Suppressor macrophage treated with lipopolysaccharide for 1 hour (primary cell): ENCODE data around the gene SPATA32.

ENCODE experiments used
- DNase-seq, 3 donors: peaks; one replicate each; pipeline ENCODE4 v3.0.0-alpha.2; 2020 to 2022

Gene SPATA32

DNA sequence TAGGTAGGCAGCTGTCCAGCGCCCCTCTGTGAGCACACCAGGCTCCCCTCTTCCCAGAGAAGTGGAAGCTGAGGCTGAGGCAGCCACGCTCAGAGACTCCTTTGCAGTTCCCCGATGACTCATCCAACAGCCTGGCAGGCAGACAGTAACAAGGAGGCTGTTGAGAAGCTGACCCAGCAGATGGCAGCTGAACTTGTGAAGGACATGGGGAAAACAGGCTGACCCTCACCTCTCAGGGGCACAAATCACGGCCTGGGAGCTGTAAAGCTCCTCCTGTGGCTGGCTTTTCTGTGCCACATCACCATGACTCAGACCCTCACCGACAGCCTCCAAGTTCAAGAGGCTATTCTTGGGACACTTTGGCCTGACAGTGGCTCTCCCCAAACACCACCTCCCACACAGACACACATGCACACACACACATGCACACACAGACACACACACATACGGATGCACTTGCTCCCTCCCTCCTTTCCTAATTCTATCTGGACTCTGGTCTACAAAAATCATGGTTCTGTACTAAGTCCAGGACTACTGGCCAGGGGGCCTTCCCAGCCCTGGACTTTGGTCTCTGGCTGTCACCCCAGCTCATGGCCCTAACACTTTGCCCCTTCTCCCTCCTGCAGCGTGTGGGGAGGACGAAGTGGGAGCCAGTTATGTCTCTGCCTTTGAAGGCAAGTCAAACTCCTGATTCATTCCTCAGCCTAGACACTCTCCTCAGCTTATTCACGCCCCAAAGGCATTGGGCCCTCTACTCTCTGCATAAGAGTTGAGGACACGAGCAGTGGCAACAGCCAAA, 31.7 kb upstream of the SPATA32 start:
- DNase-seq = peak; percentile 90 to 91 (median 90)

DNA sequence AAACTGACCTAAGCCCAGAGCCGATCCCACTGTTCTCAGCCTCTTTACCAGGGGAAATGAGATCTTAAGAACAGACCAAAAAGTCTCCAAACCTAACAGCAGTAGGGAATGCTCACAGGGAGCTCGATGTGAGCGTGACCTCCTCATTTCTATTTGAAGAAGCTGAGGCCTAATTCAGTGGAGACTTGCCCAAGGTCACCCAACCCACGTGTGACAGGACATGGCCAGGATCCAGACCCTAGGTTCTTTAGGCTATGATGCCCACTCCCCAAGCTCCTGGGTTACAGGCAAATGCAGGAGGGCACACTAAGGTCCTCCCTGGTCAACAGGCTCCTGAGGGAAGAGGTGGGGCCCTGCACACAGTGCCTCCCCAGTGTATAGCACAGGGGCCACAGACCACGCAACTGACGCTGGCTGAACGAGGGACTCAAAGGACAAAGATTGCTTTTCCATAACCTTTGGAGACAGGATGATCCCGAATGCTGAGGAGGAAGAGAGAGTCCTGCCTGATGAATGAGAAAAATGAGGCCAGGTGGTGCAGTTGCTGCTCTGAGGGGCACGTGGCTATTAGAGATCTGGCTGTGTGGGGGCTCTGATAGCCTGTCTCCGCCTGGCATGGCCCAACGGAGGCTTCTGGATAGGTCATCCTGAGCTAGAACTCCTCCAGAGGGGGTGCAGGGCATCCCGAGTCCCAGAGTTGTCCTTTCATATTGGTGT, 31.0 kb upstream of the SPATA32 start:
- no peak for DNase-seq

DNA sequence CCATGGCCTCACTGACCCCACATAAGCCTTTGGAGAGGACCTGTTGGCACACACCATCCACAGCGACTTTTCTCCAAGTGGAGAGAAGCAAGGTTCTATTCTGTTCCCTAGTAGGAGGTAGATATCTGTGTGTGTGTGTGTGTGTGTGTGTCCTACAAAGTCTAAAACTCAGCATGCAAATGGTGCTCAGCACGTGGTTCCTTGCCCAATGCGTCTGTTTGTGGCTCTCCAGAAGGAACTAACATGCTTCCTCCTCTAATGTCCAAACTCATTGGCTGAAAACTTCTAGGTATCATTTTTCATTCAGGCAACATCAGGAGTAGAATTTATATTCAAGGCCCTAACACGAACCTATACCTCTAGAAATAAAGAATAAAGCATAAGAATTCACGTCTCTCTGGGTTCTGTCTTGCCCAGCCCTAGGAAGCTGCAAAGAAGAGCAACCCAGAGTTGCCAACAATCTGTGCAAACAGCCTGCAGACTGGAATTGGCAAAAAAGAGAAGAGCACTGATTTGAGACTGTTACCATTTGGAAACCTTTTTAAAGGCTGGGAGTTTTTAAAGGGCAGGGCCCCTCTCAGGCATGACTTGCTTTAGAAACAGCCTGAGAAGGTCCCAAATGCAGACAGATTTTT, 29.4 kb upstream of the SPATA32 start:
- DNase-seq = peak; percentile 79 to 82 (median 80)

DNA sequence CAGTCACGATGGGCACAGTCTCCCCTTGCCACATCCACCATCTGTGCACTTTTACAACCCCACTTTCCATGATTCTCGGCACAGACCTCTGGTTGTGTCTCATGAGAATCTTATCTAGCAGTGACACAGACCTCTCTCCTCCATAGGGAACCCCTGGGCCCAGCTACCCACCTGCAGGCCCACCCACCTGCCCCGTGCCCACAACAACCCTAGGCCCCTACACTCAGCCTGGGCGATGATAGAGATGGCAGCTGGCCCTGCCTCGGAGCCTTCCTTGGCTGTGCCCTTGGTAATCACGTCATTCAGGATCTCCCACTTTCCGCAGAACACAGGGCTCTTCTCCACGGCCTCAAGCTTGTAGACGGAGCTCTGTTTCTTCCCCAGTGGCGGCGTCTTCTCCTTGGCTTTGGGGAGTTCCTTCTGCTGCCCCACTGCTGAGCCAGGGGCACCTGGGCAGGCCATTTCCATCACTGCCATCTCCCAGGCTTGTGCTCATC, 28.4 kb upstream of the SPATA32 start:
- DNase-seq = no peak

DNA sequence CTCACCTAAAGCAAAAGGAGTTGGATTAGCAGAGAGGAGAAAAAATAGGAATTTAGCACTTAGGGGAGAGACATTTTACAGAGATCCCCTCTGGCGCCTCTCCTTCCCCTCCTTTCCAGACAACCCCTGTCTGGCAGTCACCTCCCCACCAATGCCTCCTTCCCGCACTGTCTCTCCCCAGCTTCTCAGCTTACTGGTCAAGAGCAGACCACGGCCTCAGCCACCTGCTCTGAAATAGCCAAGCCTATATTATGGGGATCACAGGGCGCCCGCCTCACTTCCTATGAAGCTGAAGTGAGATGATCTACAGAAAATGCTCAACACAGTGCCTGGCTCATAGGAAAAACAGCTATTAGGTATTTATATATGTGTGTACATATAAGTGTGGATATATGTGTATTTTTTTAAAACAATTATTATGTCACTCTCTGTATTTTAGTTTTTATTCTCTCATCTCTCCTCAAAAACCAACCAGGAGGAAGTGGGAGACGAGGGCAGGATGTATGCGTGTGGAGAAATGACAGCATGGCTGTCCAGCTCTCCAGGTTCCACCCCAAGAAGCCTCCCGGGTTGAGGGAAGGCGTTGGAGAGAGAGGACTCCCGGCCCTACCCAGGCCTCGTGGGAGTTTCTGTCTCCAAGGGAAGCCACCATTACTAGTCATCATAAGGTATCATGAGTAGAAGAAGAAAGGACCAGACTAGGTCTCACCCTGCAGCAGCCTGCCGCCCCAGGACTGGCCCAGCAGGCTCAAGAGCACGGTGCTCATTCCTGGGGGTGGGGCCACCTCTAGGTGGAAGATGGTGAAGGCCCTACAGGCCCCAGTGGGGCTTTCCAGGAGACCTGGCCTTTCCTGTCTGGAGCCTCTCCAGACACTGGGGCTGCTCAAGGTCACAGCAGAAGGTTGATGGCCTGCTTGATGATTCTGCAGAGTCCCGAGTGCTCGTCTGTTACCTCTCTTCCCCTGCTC, 27.7 kb upstream of the SPATA32 start:
- DNase-seq = peak in 1 of 3 donors; percentile 46

DNA sequence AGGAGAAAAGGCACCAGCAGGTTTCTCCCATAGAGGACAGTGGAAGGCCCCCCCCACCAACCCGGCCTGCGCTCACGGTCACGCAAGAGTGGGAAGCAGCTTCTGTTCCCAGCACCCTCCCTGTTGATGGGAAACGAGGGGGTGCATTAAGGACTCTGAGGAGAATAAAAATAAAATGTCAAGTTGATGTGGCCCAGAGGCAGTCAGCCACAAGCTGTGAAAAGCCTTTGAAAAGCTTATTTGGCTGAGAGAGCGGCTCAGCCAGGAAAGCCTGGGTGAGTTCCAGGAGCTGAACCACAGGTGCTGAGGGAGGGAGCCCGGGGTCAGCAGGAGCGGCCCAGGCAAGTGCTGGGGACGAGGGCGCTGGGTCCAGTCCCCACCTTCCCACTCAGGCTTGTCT, 26.9 kb upstream of the SPATA32 start:
- no peak for DNase-seq

DNA sequence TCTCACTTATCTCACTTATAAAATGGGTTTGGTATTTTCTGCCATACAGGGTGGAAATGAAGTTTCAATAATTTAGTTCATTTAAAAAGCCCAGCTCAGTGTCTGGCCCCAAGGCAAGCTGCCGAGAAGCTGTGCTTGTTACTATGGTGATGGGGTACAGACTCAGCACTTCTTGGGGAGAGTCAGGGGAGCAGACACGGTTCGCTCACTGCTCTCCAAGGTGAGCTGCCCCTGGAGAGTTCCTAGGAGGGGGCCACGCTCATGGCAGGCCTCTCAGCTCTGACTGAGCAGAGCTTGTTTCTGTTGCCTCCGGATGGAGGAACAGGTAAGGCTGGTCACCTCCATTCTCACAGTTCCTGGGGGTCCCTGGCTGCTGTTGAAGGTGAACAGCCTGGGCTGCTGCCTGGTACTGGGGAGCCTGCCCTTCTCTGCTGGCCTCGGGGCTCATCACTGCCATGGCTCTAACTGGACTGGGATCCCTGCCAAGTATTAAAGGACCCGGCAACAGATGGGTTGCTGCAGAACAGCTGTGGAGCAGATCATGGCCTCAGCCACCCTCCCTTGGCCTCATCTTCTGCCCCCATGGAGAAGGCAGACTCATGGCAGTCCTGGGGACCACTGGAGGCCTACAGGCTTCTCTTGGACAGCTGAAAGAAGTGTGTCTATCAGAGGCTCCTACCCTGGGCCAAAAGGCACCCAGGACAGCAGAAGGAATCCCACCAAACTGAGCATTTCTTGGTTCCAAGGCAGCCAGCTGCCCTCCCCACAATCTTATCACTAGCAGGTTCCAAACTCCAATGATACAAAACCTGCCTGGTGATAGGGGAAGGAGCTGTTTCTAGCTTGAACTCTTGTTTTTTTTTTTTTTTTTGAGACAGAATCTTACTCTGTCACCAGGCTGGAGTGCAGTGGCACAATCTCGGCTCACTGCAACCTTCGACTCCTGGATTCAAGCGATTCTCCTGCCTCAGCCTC, 25.9 kb upstream of the SPATA32 start:
- DNase-seq = no peak

DNA sequence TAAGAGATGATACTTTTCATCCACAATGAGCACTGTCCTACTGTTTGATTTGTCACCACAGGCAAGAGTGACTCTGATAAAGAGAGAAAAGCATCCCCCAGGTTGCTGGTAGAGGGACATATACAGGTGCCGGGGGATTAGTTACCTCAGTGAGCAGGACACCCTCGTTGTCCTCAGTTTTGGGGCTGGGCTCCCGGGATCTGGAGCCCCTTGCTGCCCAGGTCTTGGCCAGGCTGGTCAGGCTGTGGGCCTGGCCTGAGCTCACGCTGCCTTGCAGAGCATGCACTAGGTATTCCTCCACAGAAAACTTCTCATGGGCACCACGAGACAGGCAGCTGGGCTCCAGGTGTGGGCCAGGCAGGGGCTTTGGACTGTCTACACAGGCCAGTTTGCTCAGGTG, 24.4 kb upstream of the SPATA32 start:
- DNase-seq = no peak

DNA sequence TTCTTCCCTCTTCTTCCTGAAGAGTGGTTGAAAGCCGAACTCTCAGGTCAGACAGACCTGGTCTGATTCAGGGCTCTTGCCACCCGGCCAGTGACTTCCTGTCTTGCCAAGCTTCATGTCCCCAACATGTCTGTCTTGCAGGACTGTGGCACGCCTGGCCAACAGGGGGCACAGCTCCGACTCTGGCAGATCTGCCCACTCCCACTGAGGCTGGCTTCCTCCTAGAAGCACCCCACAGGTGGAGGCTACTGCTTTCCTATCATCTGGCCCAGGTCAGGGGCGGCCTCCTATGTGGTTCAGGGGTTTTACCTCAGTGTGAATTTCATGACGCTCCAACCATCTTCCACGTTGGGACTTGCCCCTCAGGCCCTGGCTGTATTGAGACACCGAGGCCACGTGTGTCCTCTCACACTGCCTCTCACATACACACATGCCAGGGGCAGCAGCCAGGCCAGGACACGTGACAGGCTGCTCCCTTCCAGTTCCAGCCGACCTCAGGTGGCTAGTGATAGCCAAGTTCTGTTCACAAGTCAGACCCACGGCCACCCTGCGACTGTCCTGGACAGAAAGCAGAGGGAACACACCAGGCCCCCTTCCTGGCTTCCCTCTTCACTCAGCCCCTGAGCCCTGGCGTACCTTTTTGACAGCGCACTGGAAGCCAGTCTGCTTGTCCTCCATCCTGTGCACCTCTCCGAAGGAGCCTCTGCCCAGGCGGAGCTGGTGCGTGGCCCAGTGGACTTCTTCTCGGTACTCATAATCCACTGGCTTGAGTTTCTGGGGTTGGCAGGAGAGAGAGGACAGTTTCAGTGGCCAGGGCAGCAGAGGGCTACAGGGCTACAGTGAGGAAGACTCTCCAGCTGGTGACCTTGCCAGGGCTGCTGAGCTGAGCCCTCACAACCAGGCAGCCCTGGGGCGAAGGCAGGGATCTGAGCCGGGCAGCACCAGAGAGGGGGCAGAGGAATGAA, 22.6 kb upstream of the SPATA32 start:
- DNase-seq = peak; percentile 51 to 68 (median 57)

DNA sequence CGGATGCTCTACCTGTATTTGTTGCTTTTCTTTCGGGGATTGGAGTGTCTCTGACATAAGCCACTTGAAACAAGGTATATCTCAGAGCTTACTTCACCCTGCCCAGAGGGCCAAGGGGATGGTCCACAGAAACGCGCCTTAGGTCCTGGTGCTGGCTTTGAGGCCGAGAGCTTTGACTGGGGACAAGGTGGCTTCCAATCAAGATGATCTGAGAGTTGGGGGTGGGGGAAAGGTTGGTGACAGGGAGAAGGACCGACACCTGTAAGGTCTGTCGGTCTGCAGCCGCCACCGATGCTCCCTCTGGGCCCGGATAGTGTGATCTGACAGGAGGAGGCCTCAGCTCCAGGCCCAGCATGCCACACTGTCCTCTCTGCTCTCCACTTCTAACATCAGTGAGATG, 21.8 kb upstream of the SPATA32 start:
- DNase-seq = no peak

DNA sequence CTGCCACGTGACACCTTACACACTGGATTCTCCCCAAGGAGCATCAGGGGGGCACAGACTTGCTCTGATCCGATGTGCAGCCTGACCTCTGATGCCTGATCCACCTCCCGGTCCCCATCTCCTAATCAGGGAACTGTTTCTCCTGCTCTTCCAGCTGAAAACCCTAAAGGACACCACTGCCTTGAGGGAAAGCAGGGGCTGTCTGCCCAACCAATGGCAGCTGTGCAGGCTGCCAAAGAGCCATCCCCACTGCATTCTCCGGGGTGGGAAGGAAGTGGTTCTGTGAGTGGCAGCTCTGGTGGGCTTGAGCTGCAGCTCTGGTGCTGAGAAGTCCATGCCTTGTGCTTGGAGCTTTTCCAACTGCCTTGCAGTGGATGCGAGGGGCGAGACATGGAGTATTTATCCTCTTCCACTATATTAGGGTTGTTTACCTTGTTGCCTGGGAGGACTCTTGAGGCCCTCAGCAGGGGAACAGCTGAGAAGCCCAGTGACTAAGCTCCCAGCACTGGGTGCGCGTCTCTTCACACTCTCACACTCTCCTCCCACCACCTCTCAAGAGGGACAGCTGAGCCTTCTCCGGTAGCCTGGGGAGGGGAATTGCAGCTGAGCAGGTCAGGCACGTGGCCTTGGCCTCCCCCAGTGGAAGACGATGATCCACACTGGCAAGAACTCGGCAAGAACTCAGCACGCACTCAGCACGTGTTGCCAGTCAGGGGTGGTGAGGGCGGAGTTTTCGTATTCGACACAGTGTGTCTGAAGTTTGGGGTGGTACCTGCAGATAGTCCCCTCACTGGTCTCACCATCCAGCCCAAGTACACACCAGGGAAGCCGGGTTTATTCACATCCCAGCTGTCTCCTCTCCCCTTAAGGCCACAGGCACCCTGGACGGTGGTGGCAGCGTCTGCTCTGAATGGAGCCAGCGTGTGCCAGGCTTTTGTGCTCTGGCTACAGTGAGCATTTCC, 21.1 kb upstream of the SPATA32 start:
- DNase-seq = no peak

DNA sequence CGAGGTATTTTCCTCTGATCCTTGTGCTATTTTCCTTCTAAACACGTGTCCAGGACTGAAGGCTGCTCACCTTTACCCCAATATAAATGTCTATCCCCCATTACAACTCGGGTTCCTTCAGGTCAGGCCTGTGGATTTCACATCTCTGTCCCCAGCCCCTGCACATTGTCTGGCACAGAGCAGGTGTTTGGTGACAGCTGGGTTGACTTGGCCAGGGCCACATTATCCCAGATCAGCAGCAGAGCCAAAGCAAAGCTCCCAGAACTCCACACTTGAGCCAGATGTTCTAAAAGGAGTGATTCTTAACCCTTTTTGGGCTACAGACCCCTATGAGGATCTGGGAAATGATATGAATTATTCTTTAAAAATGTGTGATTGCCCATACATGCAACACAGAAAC, 18.0 kb upstream of the SPATA32 start:
- DNase-seq = no peak

DNA sequence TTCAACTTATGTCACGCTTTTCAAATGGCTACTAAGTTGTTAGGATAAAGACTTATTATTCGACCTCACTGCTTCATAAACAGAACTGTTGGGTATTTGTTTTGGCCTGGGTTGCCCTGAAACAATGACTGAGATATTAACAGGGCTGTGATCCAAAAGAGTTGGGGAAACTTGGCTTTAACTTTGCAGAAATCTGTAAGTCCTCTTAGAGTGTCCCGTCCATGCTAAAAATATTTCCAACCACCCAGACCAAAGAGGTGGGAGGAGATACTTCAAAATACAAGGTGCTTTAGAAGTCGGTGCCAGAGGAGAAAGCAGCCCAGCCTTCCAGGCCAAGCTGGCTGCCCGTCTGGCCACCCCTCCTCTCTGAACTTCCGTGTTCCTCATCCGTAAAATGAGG, 16.1 kb upstream of the SPATA32 start:
- DNase-seq = no peak

DNA sequence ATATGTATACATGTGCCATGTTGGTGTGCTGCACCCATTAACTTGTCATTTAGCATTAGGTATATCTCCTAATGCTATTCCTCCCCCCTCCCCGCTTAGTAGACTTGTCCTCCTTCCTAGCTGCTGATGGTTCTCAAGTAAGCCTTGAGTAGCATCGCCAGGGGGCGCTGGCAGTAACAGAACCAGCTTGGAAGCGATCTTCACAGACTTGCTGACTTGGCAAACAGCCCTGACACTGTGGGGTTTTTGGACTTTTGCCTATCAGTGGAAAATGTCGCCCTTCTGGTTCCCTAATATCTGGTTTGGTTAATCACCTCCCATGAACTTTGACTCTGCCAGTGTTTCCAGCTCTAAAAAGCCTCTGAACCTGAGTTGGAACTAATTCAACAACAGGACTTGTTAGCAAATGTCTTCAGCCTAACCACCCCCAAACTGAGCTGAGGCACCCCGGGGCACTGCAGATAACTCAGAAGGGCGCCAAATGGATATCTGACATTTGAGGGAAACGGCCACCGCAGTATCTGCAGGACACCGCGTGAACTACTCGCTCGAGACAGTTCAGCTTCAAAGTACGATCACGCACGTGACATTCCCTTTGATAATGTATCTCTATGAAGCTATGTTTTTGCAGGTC, 15.4 kb upstream of the SPATA32 start:
- DNase-seq = peak; percentile 96 to 97 (median 96)

DNA sequence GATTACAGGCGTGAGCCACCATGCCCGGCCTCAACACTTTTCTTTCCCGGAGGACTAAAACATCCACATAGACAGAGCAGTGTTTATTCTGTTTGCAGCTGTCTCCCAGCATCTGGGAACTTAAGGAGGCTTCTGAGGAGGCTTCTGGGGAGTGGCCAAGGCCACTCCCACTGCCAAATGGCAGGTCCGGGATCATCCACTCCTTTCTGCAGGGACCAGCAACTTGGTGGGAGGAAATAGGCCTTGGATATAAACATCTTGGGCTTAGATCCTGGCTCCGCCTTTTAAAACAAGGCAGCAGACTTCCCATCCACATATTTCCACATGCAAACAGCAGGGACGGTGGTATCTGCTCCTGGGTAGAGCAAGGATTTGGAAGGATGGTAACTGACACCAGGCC, 14.1 kb upstream of the SPATA32 start:
- DNase-seq = no peak

DNA sequence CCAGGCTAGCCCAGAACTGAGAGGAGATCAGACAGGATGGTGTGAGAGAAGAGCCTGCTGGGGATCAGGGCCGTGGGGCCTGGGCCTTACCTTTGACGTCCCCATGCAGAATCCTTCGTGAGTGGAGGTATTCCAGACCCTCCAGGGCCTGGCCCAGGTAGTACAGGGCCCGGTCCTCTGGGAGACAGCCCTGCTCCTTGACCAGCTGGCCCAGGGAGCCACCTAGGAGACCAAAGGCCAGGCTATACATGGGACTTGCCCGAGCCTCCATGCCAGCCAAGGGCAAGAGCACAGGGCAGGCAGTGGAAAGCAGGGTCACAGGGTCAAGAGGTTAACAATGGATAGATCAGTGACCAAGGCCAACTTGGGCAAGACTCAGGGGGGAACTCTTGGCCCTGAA, 12.1 kb upstream of the SPATA32 start:
- DNase-seq = no peak

DNA sequence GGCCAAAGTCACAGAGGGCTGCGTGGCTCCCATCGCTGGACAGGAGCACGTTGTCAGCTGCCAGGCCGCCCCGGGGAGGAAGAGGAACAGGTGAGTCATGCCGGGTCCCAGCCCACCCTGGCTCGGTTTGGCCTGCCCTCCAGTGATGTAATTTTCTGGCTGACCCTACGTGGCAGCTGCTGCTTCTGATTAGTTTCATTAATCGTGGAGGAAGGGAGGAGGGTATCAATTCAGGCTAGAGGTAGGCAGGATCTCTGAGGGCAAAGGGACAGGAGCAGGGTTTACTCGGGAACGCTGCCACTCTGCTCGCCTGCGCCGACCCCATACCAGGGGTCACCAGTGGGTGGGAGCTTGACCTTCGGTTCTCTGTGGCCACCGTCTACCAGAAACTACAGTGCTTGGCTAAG, 11.7 kb upstream of the SPATA32 start:
- no peak for DNase-seq

DNA sequence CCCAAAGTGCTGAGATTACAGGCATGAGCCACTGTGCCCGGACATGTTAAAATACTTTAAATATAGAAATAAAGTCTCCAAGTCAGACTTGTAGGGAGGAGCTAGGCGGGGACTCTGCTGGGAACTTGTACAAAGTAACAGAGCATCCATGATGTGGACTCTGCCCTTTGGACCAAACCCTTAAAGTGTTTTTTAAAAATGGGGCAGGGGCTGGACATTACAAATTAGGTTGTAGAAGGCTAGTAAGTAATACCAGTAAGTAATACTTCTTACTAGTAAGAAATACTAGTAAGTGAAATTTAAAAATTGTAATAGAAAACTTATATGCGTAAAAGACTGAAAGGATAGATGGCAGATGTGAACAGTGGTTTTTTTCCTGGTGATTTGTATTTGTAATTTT, 9.7 kb upstream of the SPATA32 start:
- no peak for DNase-seq
